HL-60 (cell line): ENCODE data around the gene CCDC97.

Source experiments
- CTCF ChIP-seq: IDR thresholded peaks from one replicate; pipeline ENCODE4 v1.5.1; 2011; ENCODE audit warnings: low read length, control low read depth, inconsistent platforms; ENCODE audit not compliant: insufficient read depth
- GABPA ChIP-seq: IDR thresholded peaks from 2 replicates; pipeline ENCODE4 v1.6.1; 2012; ENCODE audit warnings: low read depth

GRCh38 chr19:41335467-41335866 lies 25.5 kb downstream of the CCDC97 start:
- TF ChIP-seq CTCF: no peak
- no peak for TF ChIP-seq GABPA
